ENCODE data around the gene FOSL1.

FOSL1 gene

GRCh38 chr11:65895482-65895981 is 4.7 kb downstream of the FOSL1 start:
- no peak for TF ChIP-seq CTCF (conservative IDR thresholded peaks at IDR 0.05)
- H3K27ac ChIP-seq = no peak overlapping the region

GRCh38 chr11:65894034-65894591 is 6.1 kb downstream of the FOSL1 start:
- peak overlapping the region; percentile 40 for H3K27ac ChIP-seq
- no peak for TF ChIP-seq CTCF (conservative IDR thresholded peaks at IDR 0.05)

- H3K27ac ChIP-seq = peak overlapping the region; percentile 40; the same call in 1 of the 2 replicates
- no peak for TF ChIP-seq CTCF (conservative IDR thresholded peaks at IDR 0.05)
Measured at GRCh38 chr11:65892661-65893317, 7.4 kb downstream of the FOSL1 start.

- peak overlapping the region; percentile 94; the same call in 1 of the 2 replicates for H3K27ac ChIP-seq
Measured at GRCh38 chr11:65892137-65892540, 8.0 kb downstream of the FOSL1 start.

DNA sequence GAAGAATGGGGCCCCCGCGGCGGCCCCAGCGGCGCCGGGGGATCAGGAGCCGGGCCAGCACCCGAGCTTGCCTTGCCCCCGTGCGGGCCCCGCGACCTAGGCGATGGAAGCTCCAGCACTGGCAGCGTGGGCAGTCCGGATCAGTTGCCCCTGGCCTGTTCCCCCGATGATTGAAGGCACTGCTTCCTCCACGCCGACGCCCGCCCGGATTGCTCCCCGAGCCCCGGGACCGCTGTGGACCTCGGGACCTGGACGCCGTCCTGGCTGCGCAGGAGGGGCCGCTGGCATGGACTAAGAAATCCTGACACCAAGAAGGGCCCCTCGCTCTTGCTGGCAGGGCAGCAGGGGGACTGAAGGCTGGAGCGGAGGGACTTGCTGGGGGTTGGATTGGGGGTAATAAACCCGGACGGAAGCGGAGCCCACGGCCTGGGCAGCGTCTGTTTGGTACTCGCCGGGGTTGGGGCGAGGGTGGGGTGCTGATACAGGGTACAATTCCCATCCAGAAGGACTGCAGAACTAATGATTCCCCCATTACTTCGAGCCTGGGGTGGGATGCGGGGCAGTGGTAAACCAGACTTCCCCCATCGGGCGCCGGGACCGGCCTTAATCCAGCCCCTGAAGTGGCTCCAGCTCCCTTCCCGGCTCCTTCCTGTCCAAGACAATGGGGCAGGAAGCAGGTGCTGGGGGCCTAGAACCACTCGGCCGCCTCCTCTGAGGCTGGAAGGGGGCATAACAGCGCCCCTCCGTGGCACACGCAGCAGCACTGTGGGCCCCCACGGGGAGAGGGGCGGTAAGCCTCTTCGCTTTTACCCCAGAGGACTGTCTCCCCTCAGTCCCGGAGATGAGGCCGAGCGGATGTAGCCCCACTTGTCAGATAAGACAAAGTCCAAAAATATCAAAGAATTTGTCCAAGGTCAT is 8.7 kb downstream of the FOSL1 start:
- peak; percentile 1; the same call in 1 of the 2 replicates for TF ChIP-seq CTCF (conservative IDR thresholded peaks at IDR 0.05)
- peak overlapping the region; percentile 94 for H3K27ac ChIP-seq

DNA sequence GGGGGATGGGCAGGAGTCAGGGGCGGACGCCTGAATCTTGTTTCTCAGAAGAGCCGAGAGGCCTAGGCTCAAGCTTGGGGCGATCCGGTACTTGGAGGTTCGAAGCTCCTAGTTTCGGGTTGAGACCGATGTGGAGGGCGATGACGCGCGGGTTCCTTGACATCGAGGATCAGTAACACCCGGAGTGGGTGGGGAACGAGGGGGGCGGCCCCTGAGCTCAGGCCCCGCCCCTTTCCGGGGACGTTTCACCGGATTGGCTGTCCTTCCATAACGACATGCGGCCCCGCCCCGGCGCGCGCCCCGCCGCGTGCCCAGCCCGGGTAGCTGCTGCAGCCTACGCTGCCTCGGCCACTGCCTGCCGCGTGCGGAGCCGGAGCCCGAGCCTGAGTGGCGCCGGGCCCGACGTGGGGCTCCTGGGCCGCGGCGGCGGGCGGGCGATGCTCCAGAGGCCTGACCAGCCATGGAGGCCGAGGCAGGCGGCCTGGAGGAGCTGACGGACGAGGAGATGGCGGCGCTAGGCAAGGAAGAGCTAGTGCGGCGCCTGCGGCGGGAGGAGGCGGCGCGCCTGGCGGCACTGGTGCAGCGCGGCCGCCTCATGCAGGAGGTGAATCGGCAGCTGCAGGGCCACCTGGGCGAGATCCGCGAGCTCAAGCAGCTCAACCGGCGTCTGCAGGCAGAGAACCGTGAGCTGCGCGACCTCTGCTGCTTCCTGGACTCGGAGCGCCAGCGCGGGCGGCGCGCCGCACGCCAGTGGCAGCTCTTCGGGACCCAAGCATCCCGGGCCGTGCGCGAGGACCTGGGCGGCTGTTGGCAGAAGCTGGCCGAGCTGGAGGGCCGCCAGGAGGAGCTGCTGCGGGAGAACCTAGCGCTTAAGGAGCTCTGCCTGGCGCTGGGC is 9.6 kb downstream of the FOSL1 start, which contains the start of gene CCDC85B:
TSS of gene CCDC85B (plus strand) at position 350 of the 895 bp plus-strand sequence. CDS start at position 461, 111 bp downstream.
- peak; percentile 42 for TF ChIP-seq CTCF (conservative IDR thresholded peaks at IDR 0.05)
- peak within 1 kb of the TSS; percentile 94 for H3K27ac ChIP-seq

GRCh38 chr11:65888163-65888814 is 11.9 kb downstream of the FOSL1 start, which contains the start of gene FIBP:
Gene FIBP, minus strand, starts transcription at chr11:65888471. Its CDS starts 53 bp downstream, at chr11:65888418.
- H3K27ac ChIP-seq = peak within 1 kb of the TSS; percentile 94
- TF ChIP-seq CTCF (conservative IDR thresholded peaks at IDR 0.05) = peak; percentile 100

Measured in VCaP (cell line).